ENCODE measurements around the gene SLC9A3.

The SLC9A3 gene

GRCh38 chr5:527646-528628, 3.7 kb upstream of the SLC9A3 start:
- DNase-seq (ENCODE audit: extremely low read depth in 1 of 2, low read depth in 1 of 2): no peak

DNA sequence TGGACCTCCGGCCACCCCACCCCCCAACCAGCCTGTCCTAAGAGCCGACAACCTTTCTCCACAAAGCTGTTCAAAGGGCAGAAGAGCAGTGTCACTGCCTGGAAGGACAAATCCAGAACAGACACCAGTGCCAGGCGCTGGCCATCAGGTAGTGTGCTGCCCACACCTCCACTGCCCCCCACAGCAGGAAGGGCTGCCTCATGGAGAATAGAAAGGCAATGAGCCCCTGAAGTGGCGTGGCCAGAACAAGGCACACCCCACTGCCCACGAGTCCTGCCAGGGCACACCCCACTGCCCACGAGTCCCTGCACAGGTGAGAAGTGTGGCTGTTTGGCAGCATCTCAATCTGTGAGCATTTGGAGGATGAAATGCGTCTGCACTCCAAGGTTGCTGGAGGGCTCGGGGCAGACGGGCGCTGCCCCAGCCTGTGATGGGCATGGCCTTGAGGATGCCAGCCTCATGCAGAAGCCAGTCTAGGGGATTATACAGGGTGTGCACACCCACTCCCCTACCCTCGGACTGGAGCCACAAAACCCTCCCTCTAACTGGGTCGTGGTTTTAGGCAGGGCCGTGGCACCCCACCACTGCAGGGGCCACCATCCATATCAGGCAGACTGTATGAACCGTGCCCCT, 2.3 kb upstream of the SLC9A3 start:
- no peak for DNase-seq (ENCODE audit: extremely low read depth in 1 of 2, low read depth in 1 of 2)

DNA sequence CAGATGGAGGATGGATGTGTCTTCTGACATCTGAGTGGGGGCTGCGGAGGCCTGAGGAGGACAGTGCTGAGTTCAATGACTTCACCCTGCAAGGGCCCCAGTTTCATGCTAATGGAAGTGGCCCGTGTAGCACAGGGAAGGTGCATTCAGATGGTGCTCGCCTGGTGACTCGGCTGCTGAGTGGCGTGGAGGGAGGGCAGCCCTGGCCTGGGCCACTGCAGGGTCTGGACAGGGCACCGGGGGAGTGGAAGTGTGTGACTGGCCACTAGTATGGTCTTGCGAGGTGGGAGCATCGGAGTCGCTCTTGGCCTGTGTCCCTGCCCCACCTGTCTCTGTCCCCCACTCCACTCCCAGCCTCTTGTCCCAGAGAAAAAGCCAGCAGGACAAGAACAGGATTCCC, 1.7 kb upstream of the SLC9A3 start:
- DNase-seq (ENCODE audit: extremely low read depth in 1 of 2, low read depth in 1 of 2): no peak

DNA sequence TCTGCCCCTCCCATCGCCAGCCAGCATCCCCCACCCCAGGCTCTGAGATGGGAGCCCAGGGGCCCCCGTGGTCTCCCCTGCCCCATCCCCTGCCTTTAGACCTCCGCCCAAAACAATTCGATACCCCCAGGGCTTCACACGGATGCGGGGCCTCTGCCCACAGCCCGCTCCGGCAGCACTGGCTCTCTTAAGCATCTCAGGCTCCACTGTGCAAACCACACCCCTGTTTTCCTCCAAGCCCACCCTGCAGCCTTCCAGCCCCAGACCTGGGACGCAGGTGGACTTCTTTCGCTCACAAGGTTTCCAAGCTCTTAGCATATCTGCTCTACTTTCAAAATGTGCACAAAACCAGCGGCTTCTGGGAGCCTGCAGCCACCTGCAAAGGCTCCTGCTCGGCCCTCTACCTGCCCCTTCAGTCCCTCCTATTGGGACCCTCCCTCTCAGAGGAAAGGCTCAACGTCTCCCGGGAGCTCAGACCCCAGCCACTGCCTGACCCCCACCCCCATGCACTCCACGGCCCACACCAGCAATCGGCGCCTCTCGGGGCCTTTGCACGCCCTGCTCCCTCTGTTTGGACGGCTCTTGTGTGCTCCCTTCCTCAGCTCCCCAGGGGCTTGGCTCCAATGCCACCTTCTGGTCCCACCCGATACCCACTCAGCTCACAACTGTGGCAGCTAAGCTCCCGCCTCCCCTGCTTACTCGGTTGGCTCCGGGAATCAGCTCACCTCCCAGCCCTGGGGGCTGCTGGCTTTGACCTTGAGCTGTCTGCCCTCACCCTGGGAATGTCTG, 918 bp upstream of the SLC9A3 start:
- no peak for DNase-seq (ENCODE audit: extremely low read depth in 1 of 2, low read depth in 1 of 2)

- DNase-seq (ENCODE audit: extremely low read depth in 1 of 2, low read depth in 1 of 2): no peak
Measured at GRCh38 chr5:523441-524222, 617 bp downstream of the SLC9A3 start.

GRCh38 chr5:522899-523440, 1.3 kb downstream of the SLC9A3 start:
- DNase-seq (ENCODE audit: extremely low read depth in 1 of 2, low read depth in 1 of 2): no peak

GRCh38 chr5:522116-522515, 2.1 kb downstream of the SLC9A3 start:
- no peak for DNase-seq (ENCODE audit: extremely low read depth in 1 of 2, low read depth in 1 of 2)

GRCh38 chr5:521680-522079, 2.6 kb downstream of the SLC9A3 start:
- no peak for DNase-seq (ENCODE audit: extremely low read depth in 1 of 2, low read depth in 1 of 2)

DNA sequence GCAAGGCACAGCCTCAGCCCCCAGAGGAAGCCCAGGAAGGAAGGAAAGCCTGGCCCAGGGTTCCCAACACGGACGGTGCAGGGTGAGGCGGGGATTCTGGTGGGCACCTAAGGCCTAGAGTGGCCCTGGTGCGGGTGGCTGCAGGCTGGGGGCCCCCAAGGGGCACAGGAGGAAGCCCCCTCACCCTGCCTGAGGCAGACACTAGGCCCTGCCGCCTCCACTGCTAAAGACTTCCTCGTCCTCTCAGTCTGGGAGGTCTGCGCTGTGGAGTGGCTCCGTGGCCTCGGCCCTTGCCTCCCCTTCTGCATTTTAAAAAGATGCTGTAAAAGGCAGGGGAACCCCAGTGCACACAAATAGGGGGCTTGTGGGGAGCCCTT, 3.4 kb downstream of the SLC9A3 start:
- DNase-seq (ENCODE audit: extremely low read depth in 1 of 2, low read depth in 1 of 2): no peak

- no peak for DNase-seq (ENCODE audit: extremely low read depth in 1 of 2, low read depth in 1 of 2)
Measured at GRCh38 chr5:520196-520849, 3.9 kb downstream of the SLC9A3 start.

DNA sequence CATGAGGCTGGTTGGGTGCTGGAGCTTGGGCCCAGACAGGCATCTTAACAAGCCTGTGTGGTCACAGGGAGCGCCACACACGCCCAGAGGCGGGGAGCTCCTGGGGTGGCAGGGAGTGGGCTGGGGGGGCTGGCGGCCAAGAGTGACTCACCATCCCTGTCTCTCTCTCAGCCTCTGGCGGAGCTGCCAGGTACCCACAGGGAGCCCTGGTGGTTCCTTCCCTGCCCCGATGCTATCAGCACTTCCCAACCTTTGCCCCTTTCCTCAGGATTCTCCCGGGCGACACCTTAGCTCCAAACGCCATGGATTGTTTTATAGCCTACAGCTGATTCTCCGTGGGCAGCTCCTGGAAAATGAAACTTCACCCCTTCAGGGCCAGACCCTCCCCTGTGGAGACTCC, 5.5 kb downstream of the SLC9A3 start:
- no peak for DNase-seq (ENCODE audit: extremely low read depth in 1 of 2, low read depth in 1 of 2)

DNA sequence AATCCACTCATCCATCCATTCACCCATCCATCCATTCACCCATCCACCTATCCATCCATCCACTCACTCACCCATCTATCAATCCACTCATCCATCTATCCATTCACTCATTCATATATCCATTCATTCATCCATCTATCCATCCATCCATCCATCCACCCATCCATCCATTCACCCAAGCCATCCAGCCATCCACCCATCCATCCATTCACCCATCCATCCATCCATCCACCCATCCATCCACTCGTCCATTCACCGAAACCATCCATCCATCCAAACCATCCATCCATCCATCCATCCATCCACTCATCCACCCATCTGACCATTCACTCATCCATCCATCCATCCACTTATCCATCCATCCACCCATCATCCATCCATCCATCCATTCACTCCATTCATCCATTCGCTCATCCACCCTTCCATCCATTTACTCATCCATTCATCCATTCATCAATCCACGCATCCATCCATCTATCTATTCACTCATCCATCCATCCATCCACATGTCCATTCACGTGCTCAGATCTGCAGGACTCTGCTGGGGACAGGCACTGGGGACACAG, 6.6 kb downstream of the SLC9A3 start:
- no peak for DNase-seq (ENCODE audit: extremely low read depth in 1 of 2, low read depth in 1 of 2)

- no peak for DNase-seq (ENCODE audit: extremely low read depth in 1 of 2, low read depth in 1 of 2)
Measured at GRCh38 chr5:516980-517379, 7.3 kb downstream of the SLC9A3 start.

DNA sequence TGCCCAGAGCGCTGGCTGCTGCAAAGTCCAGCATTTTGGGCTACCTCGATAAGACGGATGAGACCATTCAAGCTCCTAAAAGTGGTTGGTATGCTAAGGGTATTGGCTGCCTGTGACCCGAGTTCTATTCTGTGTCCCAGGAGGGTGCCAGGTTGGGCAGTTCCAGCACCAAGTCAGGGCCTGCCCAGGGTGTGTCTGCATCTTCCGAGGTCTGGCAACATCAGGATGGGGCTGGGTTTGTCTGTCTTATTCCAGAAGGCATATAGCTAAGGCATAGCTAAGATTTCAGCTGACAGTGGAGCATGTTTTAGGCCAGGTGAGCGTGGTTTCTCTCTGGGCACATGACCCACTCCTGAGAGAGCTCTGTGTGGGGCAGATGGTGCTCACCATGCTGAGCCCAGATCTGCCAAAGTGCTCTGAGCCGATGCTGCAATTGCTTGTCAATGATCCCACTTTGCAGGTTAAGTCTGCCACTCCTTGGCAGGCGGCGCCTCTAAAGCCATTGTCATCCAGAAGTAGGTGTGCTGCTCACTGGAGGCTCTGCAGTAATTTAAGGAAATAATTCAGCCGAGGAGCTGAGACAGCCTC, 7.8 kb downstream of the SLC9A3 start:
- no peak for DNase-seq (ENCODE audit: extremely low read depth in 1 of 2, low read depth in 1 of 2)

- no peak for DNase-seq (ENCODE audit: extremely low read depth in 1 of 2, low read depth in 1 of 2)
Measured at GRCh38 chr5:515273-515836, 8.9 kb downstream of the SLC9A3 start.

GRCh38 chr5:514673-515072, 9.6 kb downstream of the SLC9A3 start:
- no peak for DNase-seq (ENCODE audit: extremely low read depth in 1 of 2, low read depth in 1 of 2)

DNA sequence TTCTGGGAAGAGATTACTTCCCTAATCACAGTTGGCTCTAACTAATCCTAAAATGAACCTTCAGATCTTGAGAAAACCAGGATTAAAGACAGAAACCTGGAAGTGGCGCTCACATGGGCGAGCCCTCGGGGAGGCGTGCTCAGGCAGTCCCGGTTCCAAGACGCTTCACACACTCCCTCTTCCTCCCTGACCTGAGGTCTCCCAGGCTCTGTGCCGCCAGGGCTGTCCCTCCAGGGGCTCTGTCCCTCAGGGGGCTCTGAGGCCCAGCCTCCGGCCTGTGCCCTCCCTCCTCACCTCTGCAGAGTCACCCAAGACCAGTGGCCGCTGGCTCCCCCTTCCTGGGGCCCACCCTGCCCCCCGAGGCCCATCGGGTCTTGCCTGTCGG, 10.2 kb downstream of the SLC9A3 start:
- no peak for DNase-seq (ENCODE audit: extremely low read depth in 1 of 2, low read depth in 1 of 2)

GRCh38 chr5:513216-514100, 10.8 kb downstream of the SLC9A3 start:
- DNase-seq (ENCODE audit: extremely low read depth in 1 of 2, low read depth in 1 of 2): no peak

All from activated CD8-positive, alpha-beta memory T cell treated with anti-CD3 and anti-CD28 coated beads for 1 hour (primary cell).